Activated CD8-positive, alpha-beta memory T cell treated with anti-CD3 and anti-CD28 coated beads for 36 hours (primary cell): ENCODE data around the gene BNC2. TPM values are rescaled to one million over a fixed set of nuclear protein-coding genes. Genes with fewer than 3 reads are reported as not detected.
"Not testable (repeated sequence)": the region's sequence is repeated elsewhere in the genome, so short reads cannot be mapped to it uniquely, and the experiment has no call there.

Experiments used
- CTCF ChIA-PET: fragments of 350-600 bp; sonication (Branson Sonifier 250); formaldehyde crosslinking; loops from one replicate; lab custom pipeline; 2021; ENCODE audit warnings: antibody characterized with exemption; lab: Charles Lee
- POLR2A ChIA-PET: fragments of 350-600 bp; sonication (Branson Sonifier 250); formaldehyde crosslinking; loops from one replicate; lab custom pipeline; 2021; ENCODE audit warnings: antibody characterized with exemption; lab: Charles Lee
- total RNA-seq, 2 experiments: library from RNA; stranded (reverse); gene quantifications; one replicate each; pipeline ENCODE4 v1.2.3, GENCODE V29; 2021

BNC2 gene
- total RNA-seq, 2 experiments from 2014 or later: not detected

- CTCF ChIA-PET, POLR2A ChIA-PET: not testable (repeated sequence)
Observed at GRCh38 chr9:16539626-16540025, 330.8 kb downstream of the BNC2 start.

GRCh38 chr9:16535555-16535954 is 334.9 kb downstream of the BNC2 start:
- ChIA-PET POLR2A (no interaction called here), CTCF (no interaction called here)

GRCh38 chr9:16532681-16533450 is 337.6 kb downstream of the BNC2 start:
- CTCF ChIA-PET: no interaction called here

GRCh38 chr9:16532272-16532671 is 338.2 kb downstream of the BNC2 start:
- ChIA-PET CTCF (no interaction called here), POLR2A (no interaction called here)

More at GRCh38 chr9:16532681-16533450, 337.6 kb downstream of the BNC2 start:
- POLR2A ChIA-PET: no interaction called here

- POLR2A ChIA-PET: no interaction called here
- CTCF ChIA-PET: no interaction called here
Observed at GRCh38 chr9:16530669-16531642, 339.5 kb downstream of the BNC2 start.

- CTCF ChIA-PET: no interaction called here
- POLR2A ChIA-PET: no interaction called here
Observed at GRCh38 chr9:16527573-16527972, 342.9 kb downstream of the BNC2 start.

- CTCF ChIA-PET: no interaction called here
- POLR2A ChIA-PET: no interaction called here
Observed at GRCh38 chr9:16526380-16526779, 344.1 kb downstream of the BNC2 start.

- POLR2A ChIA-PET: no interaction called here
- CTCF ChIA-PET: interaction anchor here (1.1 kb wide), 1 partner anchor 14 kb away, joined by 4 read pairs; no protein-coding TSS in a partner anchor
Observed at GRCh38 chr9:16524823-16525222, 345.6 kb downstream of the BNC2 start.

- ChIA-PET POLR2A (no interaction called here), CTCF (no interaction called here)
Observed at GRCh38 chr9:16524078-16524477, 346.4 kb downstream of the BNC2 start.

- CTCF ChIA-PET: no interaction called here
- POLR2A ChIA-PET: no interaction called here
Observed at GRCh38 chr9:16521868-16522411, 348.5 kb downstream of the BNC2 start.

- ChIA-PET POLR2A (no interaction called here), CTCF (no interaction called here)
Observed at GRCh38 chr9:16519001-16519400, 351.5 kb downstream of the BNC2 start.

GRCh38 chr9:16516891-16517290 is 353.6 kb downstream of the BNC2 start:
- POLR2A ChIA-PET: no interaction called here

GRCh38 chr9:16515879-16516301 is 354.6 kb downstream of the BNC2 start:
- ChIA-PET CTCF (no interaction called here), POLR2A (no interaction called here)

More at GRCh38 chr9:16516891-16517290, 353.6 kb downstream of the BNC2 start:
- CTCF ChIA-PET: no interaction called here

- ChIA-PET POLR2A (no interaction called here), CTCF (no interaction called here)
Observed at GRCh38 chr9:16515207-16515606, 355.3 kb downstream of the BNC2 start.

GRCh38 chr9:16514131-16514530 is 356.3 kb downstream of the BNC2 start:
- CTCF ChIA-PET: no interaction called here
- POLR2A ChIA-PET: no interaction called here

- POLR2A ChIA-PET: no interaction called here
- CTCF ChIA-PET: no interaction called here
Observed at GRCh38 chr9:16512281-16512680, 358.2 kb downstream of the BNC2 start.

- POLR2A ChIA-PET: no interaction called here
- CTCF ChIA-PET: interaction anchor here (0.9 kb wide), 1 partner anchor 14 kb away, joined by 4 read pairs; no protein-coding TSS in a partner anchor
Observed at GRCh38 chr9:16510482-16510881, 360.0 kb downstream of the BNC2 start.

GRCh38 chr9:16509997-16510396 is 360.5 kb downstream of the BNC2 start:
- ChIA-PET POLR2A (no interaction called here), CTCF (no interaction called here)

- CTCF ChIA-PET: no interaction called here
- POLR2A ChIA-PET: no interaction called here
Observed at GRCh38 chr9:16505199-16505598, 365.3 kb downstream of the BNC2 start.

GRCh38 chr9:16501726-16502125 is 368.7 kb downstream of the BNC2 start:
- ChIA-PET POLR2A (no interaction called here), CTCF (no interaction called here)
